Activated B cell treated with CpG ODN at 0.5 μM for 24 hours (primary cell): Measurements from ENCODE around the gene TRRAP. TPM values are rescaled to one million over a fixed set of nuclear protein-coding genes. Genes with fewer than 3 reads are reported as not detected.

Experiments used
- ATAC-seq: fragments of 200-7000 bp; cut with Tn5 transposase; one replicate; pipeline ENCODE4 v1.10.0; 2021; ENCODE audit warnings: low read depth, mild to moderate bottlenecking, moderate library complexity
- CTCF ChIA-PET: fragments of 350-600 bp; sonication (Branson Sonifier 250); formaldehyde crosslinking; loops from one replicate; lab custom pipeline; 2021; ENCODE audit warnings: antibody characterized with exemption; lab: Charles Lee
- POLR2A ChIA-PET: fragments of 350-600 bp; sonication (Branson Sonifier 250); formaldehyde crosslinking; loops from one replicate; lab custom pipeline; 2021; ENCODE audit warnings: antibody characterized with exemption; lab: Charles Lee
- DNase-seq: peaks from one replicate; pipeline ENCODE4 v3.0.0; 2022
- H3K27ac Mint-ChIP-seq: one replicate; pipeline ENCODE4 v1.8.0; 2020; ENCODE audit warnings: mixed read lengths
- H3K27me3 Mint-ChIP-seq: one replicate; pipeline ENCODE4 v1.8.0; 2021; ENCODE audit warnings: mixed read lengths
- H3K36me3 Mint-ChIP-seq: one replicate; pipeline ENCODE4 v1.8.0; 2021; ENCODE audit warnings: low read depth, mixed read lengths
- H3K4me1 Mint-ChIP-seq: one replicate; pipeline ENCODE4 v1.8.0; 2021; ENCODE audit warnings: mixed read lengths
- H3K4me3 Mint-ChIP-seq: one replicate; pipeline ENCODE4 v1.8.0; 2020; ENCODE audit warnings: mild to moderate bottlenecking, mixed read lengths
- H3K9me3 Mint-ChIP-seq: one replicate; pipeline ENCODE4 v1.8.0; 2020; ENCODE audit warnings: mixed read lengths
- CTCF ChIP-seq: fragments of 200-600 bp; IDR thresholded peaks from one replicate; pipeline ENCODE4 v1.8.0; 2022; ENCODE audit warnings: antibody characterized with exemption, mild to moderate bottlenecking
- intact Hi-C: fragments of 100-400 bp; cut with micrococcal nuclease; formaldehyde crosslinking; loops from one replicate; pipeline ENCODE4 v1.15.1; 2024
- total RNA-seq: library from RNA; stranded (reverse); gene quantifications from 2 replicates; pipeline ENCODE4 v1.2.3, GENCODE V29; 2022

TRRAP gene
- total RNA-seq, 1 donor from 2014 or later, result 77.9 TPM

GRCh38 chr7:98995111-98995510 lies 116.8 kb downstream of the TRRAP start:
- Mint-ChIP-seq H3K4me1 (peaks cover 5% of the 10 kb centered on the region), H3K4me3 (no peak overlapping the region), H3K27ac (no peak overlapping the region), H3K9me3 (no peaks in the 10 kb centered on the region), H3K27me3 (no peaks in the 10 kb centered on the region), H3K36me3 (peaks cover 81% of the 10 kb centered on the region)
- intact Hi-C loops, result loop anchor here (5.0 kb wide), 1 partner anchor 63 kb away; no protein-coding TSS in a partner anchor
- POLR2A ChIA-PET, result no interaction called here
- ATAC-seq (no peak), DNase-seq (no peak)
- CTCF ChIA-PET, result no interaction called here
- TF ChIP-seq CTCF, result no peak

GRCh38 chr7:98995523-98996149 lies 117.3 kb downstream of the TRRAP start:
- no peak for DNase-seq
- Mint-ChIP-seq H3K27me3 (no peaks in the 10 kb centered on the region), H3K9me3 (no peaks in the 10 kb centered on the region), H3K27ac (no peak overlapping the region), H3K36me3 (peaks cover 81% of the 10 kb centered on the region), H3K4me1 (peaks cover 5% of the 10 kb centered on the region), H3K4me3 (no peak overlapping the region)
- ChIA-PET POLR2A (no interaction called here), CTCF (no interaction called here)
- intact Hi-C loops, result loop anchor here (5.0 kb wide), 1 partner anchor 63 kb away; no protein-coding TSS in a partner anchor
- no peak for ATAC-seq
- TF ChIP-seq CTCF, result no peak

GRCh38 chr7:98996150-98996552 lies 117.8 kb downstream of the TRRAP start:
- Mint-ChIP-seq H3K27me3 (no peaks in the 10 kb centered on the region), H3K9me3 (no peaks in the 10 kb centered on the region), H3K4me3 (no peak overlapping the region), H3K36me3 (peaks cover 82% of the 10 kb centered on the region), H3K27ac (no peak overlapping the region), H3K4me1 (peaks cover 5% of the 10 kb centered on the region)
- ATAC-seq, result no peak
- ChIA-PET POLR2A (no interaction called here), CTCF (no interaction called here)
- intact Hi-C loops, result loop anchor here (5.0 kb wide), 1 partner anchor 64 kb away; no protein-coding TSS in a partner anchor
- no peak for DNase-seq
- no peak for TF ChIP-seq CTCF

GRCh38 chr7:98997846-98998245 lies 119.5 kb downstream of the TRRAP start:
- peaks cover 5% of the 10 kb centered on the region for H3K4me1 Mint-ChIP-seq
- no peaks in the 10 kb centered on the region for H3K9me3 Mint-ChIP-seq
- ChIA-PET CTCF (no interaction called here), POLR2A (interaction anchor here (0.6 kb wide), 1 partner anchor 422 kb away, joined by 6 read pairs; no protein-coding TSS in a partner anchor)
- H3K27ac Mint-ChIP-seq, result no peak overlapping the region
- no peak for TF ChIP-seq CTCF
- H3K27me3 Mint-ChIP-seq, result no peaks in the 10 kb centered on the region
- ATAC-seq (no peak), DNase-seq (no peak)
- intact Hi-C loops, result loop anchor here (5.0 kb wide), 1 partner anchor 66 kb away; no protein-coding TSS in a partner anchor
- no peak overlapping the region for H3K4me3 Mint-ChIP-seq
- H3K36me3 Mint-ChIP-seq, result peaks cover 82% of the 10 kb centered on the region

GRCh38 chr7:98998821-98999725 lies 120.7 kb downstream of the TRRAP start:
- peaks cover 83% of the 10 kb centered on the region for H3K36me3 Mint-ChIP-seq
- ATAC-seq (no peak), DNase-seq (no peak)
- no peak overlapping the region for H3K27ac Mint-ChIP-seq
- intact Hi-C loops, result loop anchor here (5.0 kb wide), 1 partner anchor 67 kb away; no protein-coding TSS in a partner anchor
- peaks cover 5% of the 10 kb centered on the region for H3K4me1 Mint-ChIP-seq
- H3K4me3 Mint-ChIP-seq, result no peak overlapping the region
- ChIA-PET CTCF (no interaction called here), POLR2A (no interaction called here)
- no peaks in the 10 kb centered on the region for H3K9me3 Mint-ChIP-seq
- no peak for TF ChIP-seq CTCF
- no peaks in the 10 kb centered on the region for H3K27me3 Mint-ChIP-seq
